ENCODE data around the gene SYT1.

DNA sequence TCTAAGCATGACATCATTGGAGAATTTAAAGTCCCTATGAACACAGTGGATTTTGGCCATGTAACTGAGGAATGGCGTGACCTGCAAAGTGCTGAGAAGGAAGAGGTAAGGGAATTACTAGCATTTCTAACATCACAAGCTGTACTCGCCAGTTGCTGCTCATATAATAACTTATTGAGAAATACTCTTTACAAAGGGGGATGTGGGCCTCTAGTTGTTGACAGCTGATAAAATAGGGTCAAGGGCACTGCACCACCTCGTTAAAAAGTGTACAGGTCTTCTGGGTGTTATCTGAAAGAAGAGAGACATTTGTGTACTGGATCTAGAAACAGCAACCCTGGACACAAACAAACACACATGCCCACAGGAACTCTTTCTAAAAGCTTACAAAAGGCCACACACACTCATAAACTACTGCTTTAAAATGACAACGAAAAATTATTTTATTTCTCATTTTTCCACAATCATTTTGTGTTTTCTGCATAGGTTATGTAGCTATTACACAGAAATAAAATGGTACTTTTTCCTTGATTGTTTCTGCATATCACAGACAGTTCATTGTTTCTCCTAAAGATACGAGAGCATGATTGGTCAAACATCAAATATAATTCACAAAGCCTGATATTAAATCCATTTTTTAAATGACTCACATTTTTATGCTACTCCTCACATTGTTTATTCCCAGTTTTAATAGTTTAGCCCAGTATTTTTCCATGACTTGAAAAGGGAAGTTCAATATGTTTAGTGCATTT lies 435.0 kb downstream of the SYT1 start:
- TF ChIP-seq POLR2A (IDR thresholded peaks at IDR 0.05; ENCODE audit: low read depth, low read length) (no peak), POLR2AphosphoS5 (IDR thresholded peaks at IDR 0.05; ENCODE audit: low read depth, low read length) (no peak)

Data from GM12892 (cell line).